Heart left ventricle (tissue), 13 donors: ENCODE results near the gene ASB18.

ENCODE experiments used
- POLR2A ChIP-seq, 2 donors: fragments of 450-650 bp; IDR thresholded peaks; one replicate each; pipeline ENCODE4 v1.6.1; 2017; ENCODE audit warnings: antibody characterized with exemption in 2 of 2, mild to moderate bottlenecking in 2 of 2, moderate library complexity in 2 of 2
- TF ChIP-seq, protein P1 (sequence below), 12 donors: fragments of 200-600 bp; sonication (generic) in 4 of 12; IDR thresholded peaks; one replicate each; pipeline versions ENCODE4 v1.5.0 to v1.8.0; 2018 to 2022; ENCODE audit warnings: antibody characterized with exemption in 12 of 12, mild to moderate bottlenecking in 5 of 12
- donor health status: ischemic (EF 13 %, LVEDD 7.1; RV severe dilation, severe dysfunction).
- donor health status: DM: no; HTN: yes; CAD: no.
- donor health status: DM: no; HTN: no; CAD: no.
- donor health status: ischemic (EF 25% LVEDD 6.9; RV normal size, moderate dysfunction).
- donor health status: ischemic (EF 25% LVEDD 5.7; RV mildly dilated, moderate dysfunction).
- donor health status: ischemic (EF 35%, LVEDD 5.7; RV mildly dilated, moderate dysfunction).
- donor health status: nonischemic (EF 11% LVEDD 7.7; RV severe dilation, severe dysfunction).
- donor health status: DM: yes; HTN: yes; CAD: no.
- donor health status: PGD.
- donor health status: ischemic (EF 29% LVEDD 5.4; RV normal size, mild dysfunction).
- donor health status: nonischemic (EF 23%, LVEDD 6.1; RV moderate dilation, normal function).

GRCh38 chr2:236194786-236195185, 69.4 kb downstream of the ASB18 start:
- TF ChIP-seq, protein P1, sequence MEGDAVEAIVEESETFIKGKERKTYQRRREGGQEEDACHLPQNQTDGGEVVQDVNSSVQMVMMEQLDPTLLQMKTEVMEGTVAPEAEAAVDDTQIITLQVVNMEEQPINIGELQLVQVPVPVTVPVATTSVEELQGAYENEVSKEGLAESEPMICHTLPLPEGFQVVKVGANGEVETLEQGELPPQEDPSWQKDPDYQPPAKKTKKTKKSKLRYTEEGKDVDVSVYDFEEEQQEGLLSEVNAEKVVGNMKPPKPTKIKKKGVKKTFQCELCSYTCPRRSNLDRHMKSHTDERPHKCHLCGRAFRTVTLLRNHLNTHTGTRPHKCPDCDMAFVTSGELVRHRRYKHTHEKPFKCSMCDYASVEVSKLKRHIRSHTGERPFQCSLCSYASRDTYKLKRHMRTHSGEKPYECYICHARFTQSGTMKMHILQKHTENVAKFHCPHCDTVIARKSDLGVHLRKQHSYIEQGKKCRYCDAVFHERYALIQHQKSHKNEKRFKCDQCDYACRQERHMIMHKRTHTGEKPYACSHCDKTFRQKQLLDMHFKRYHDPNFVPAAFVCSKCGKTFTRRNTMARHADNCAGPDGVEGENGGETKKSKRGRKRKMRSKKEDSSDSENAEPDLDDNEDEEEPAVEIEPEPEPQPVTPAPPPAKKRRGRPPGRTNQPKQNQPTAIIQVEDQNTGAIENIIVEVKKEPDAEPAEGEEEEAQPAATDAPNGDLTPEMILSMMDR (IDR thresholded peaks at IDR 0.05), result no peak
- TF ChIP-seq POLR2A (IDR thresholded peaks at IDR 0.05), result no peak
